ENCODE data around the gene TMIGD3. TPM values are rescaled to one million over a fixed set of nuclear protein-coding genes. Genes with fewer than 3 reads are reported as not detected.

Gene TMIGD3
- total and polyA plus RNA-seq, 2 donors (not counting 1 experiment from before 2014, with no cell fraction given) = not detected

- no peaks in the 10 kb centered on the region for H3K36me3 ChIP-seq (ENCODE audit: control insufficient read depth, insufficient read depth, low read length)
- peaks cover 15% of the 10 kb centered on the region for H3K27me3 ChIP-seq (ENCODE audit: control insufficient read depth, insufficient read depth, low read length)
- no peak overlapping the region for H3K27ac ChIP-seq (ENCODE audit: insufficient read depth, low read length)
- H2AFZ ChIP-seq (ENCODE audit: low read length) = no peak overlapping the region
- H3K79me2 ChIP-seq (ENCODE audit: control insufficient read depth, insufficient read depth, low read length) = no peaks in the 10 kb centered on the region
- H4K20me1 ChIP-seq (ENCODE audit: control insufficient read depth, extremely low read depth, insufficient read depth, low read length) = no peaks in the 10 kb centered on the region
- no peaks in the 10 kb centered on the region for H3K4me1 ChIP-seq (ENCODE audit: control insufficient read depth, extremely low read depth, insufficient read depth, low read length)
- H3K9ac ChIP-seq (ENCODE audit: insufficient read depth, low read length) = no peak overlapping the region
- no peak overlapping the region for H3K4me3 ChIP-seq (replicated peaks in 1 of 4; ENCODE audit: control extremely low read depth in 1 of 4, insufficient read depth in 1 of 4, low read depth in 3 of 4, low read length in 4 of 4)
- TF ChIP-seq CTCF (conservative IDR thresholded peaks at IDR 0.05 in 1 of 2, IDR thresholded peaks at IDR 0.05 in 1 of 2; ENCODE audit: low read depth in 1 of 2, low read length in 2 of 2) (no peak), EZH2 (IDR thresholded peaks at IDR 0.05; ENCODE audit: low read length, missing control alignments) (no peak)
- H3K4me2 ChIP-seq (ENCODE audit: extremely low read depth, insufficient read depth, low read length) = no peak overlapping the region
- no peak for DNase-seq (ENCODE audit: low read depth in 2 of 2)
- H3K9me3 ChIP-seq (ENCODE audit: control insufficient read depth, insufficient read depth, low read depth, low read length) = no peaks in the 10 kb centered on the region
These were observed 12.4 kb downstream of the TMIGD3 start for GRCh38 chr1:111491070-111491469.

GRCh38 chr1:111490220-111490619, 13.2 kb downstream of the TMIGD3 start:
- Histone ChIP-seq H3K27ac (ENCODE audit: insufficient read depth, low read length) (no peak overlapping the region), H3K4me3 (replicated peaks in 1 of 4; ENCODE audit: control extremely low read depth in 1 of 4, insufficient read depth in 1 of 4, low read depth in 3 of 4, low read length in 4 of 4) (no peak overlapping the region), H3K36me3 (ENCODE audit: control insufficient read depth, insufficient read depth, low read length) (no peaks in the 10 kb centered on the region), H3K9ac (ENCODE audit: insufficient read depth, low read length) (no peak overlapping the region), H3K4me2 (ENCODE audit: extremely low read depth, insufficient read depth, low read length) (no peak overlapping the region), H4K20me1 (ENCODE audit: control insufficient read depth, extremely low read depth, insufficient read depth, low read length) (no peaks in the 10 kb centered on the region), H3K27me3 (ENCODE audit: control insufficient read depth, insufficient read depth, low read length) (peaks cover 15% of the 10 kb centered on the region), H2AFZ (ENCODE audit: low read length) (no peak overlapping the region), H3K79me2 (ENCODE audit: control insufficient read depth, insufficient read depth, low read length) (no peaks in the 10 kb centered on the region), H3K4me1 (ENCODE audit: control insufficient read depth, extremely low read depth, insufficient read depth, low read length) (no peaks in the 10 kb centered on the region), H3K9me3 (ENCODE audit: control insufficient read depth, insufficient read depth, low read depth, low read length) (no peaks in the 10 kb centered on the region)
- no peak for DNase-seq (ENCODE audit: low read depth in 2 of 2)
- no peak for TF ChIP-seq CTCF (conservative IDR thresholded peaks at IDR 0.05 in 1 of 2, IDR thresholded peaks at IDR 0.05 in 1 of 2; ENCODE audit: low read depth in 1 of 2, low read length in 2 of 2)
- no peak for TF ChIP-seq EZH2 (IDR thresholded peaks at IDR 0.05; ENCODE audit: low read length, missing control alignments)

GRCh38 chr1:111489604-111490003, 13.8 kb downstream of the TMIGD3 start:
- H4K20me1 ChIP-seq (ENCODE audit: control insufficient read depth, extremely low read depth, insufficient read depth, low read length) = no peaks in the 10 kb centered on the region
- no peak overlapping the region for H3K9ac ChIP-seq (ENCODE audit: insufficient read depth, low read length)
- peaks cover 15% of the 10 kb centered on the region for H3K27me3 ChIP-seq (ENCODE audit: control insufficient read depth, insufficient read depth, low read length)
- no peaks in the 10 kb centered on the region for H3K36me3 ChIP-seq (ENCODE audit: control insufficient read depth, insufficient read depth, low read length)
- no peaks in the 10 kb centered on the region for H3K79me2 ChIP-seq (ENCODE audit: control insufficient read depth, insufficient read depth, low read length)
- no peak overlapping the region for H3K27ac ChIP-seq (ENCODE audit: insufficient read depth, low read length)
- TF ChIP-seq EZH2 (IDR thresholded peaks at IDR 0.05; ENCODE audit: low read length, missing control alignments) (no peak), CTCF (conservative IDR thresholded peaks at IDR 0.05 in 1 of 2, IDR thresholded peaks at IDR 0.05 in 1 of 2; ENCODE audit: low read depth in 1 of 2, low read length in 2 of 2) (no peak)
- no peak overlapping the region for H3K4me2 ChIP-seq (ENCODE audit: extremely low read depth, insufficient read depth, low read length)
- H3K9me3 ChIP-seq (ENCODE audit: control insufficient read depth, insufficient read depth, low read depth, low read length) = no peaks in the 10 kb centered on the region
- H2AFZ ChIP-seq (ENCODE audit: low read length) = no peak overlapping the region
- DNase-seq (ENCODE audit: low read depth in 2 of 2) = no peak
- H3K4me3 ChIP-seq (replicated peaks in 1 of 4; ENCODE audit: control extremely low read depth in 1 of 4, insufficient read depth in 1 of 4, low read depth in 3 of 4, low read length in 4 of 4) = no peak overlapping the region
- H3K4me1 ChIP-seq (ENCODE audit: control insufficient read depth, extremely low read depth, insufficient read depth, low read length) = no peaks in the 10 kb centered on the region

Data from fibroblast of lung (primary cell).